ENCODE results near the gene TEAD2. TPM values are rescaled to one million over a fixed set of nuclear protein-coding genes. Genes with fewer than 3 reads are reported as not detected.

TEAD2 gene
- total and polyA plus RNA-seq, 9 of the 15 experiments (the other 6 are each of a cell fraction or from before 2014, with no cell fraction given), result 1.6 to 27.0 (median 13.9) TPM

DNA sequence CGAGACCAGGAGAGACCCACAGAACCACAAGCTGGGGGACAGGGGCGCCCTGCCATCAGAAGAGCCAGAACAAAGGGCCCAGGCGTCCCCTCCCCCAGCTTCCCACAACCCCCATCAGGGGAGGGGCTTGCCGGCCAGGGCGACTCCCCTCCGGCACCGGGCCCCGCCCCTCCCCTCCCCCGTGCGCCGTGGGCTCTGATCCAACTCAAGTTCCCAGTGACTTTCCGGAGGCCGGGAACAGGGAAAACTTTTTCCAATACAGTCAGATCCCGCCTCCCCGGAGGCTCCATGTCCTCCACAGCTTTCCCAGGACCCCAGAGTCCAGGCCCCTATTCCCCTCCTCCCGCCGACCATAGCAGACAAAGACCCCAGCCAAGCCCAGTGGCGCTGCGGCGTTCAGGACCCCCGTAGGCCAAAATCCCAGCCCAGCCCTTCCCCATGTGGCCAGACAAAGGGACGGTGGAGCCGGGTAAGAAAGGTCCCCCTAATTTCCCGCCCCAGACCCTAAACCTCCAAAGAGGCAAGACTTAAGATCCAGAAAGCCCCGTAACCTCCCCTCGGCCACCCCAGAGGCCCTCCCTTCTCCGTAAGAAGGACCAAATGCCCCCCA, 673 bp downstream of the TEAD2 start (continued):
- TF ChIP-seq, protein P1, sequence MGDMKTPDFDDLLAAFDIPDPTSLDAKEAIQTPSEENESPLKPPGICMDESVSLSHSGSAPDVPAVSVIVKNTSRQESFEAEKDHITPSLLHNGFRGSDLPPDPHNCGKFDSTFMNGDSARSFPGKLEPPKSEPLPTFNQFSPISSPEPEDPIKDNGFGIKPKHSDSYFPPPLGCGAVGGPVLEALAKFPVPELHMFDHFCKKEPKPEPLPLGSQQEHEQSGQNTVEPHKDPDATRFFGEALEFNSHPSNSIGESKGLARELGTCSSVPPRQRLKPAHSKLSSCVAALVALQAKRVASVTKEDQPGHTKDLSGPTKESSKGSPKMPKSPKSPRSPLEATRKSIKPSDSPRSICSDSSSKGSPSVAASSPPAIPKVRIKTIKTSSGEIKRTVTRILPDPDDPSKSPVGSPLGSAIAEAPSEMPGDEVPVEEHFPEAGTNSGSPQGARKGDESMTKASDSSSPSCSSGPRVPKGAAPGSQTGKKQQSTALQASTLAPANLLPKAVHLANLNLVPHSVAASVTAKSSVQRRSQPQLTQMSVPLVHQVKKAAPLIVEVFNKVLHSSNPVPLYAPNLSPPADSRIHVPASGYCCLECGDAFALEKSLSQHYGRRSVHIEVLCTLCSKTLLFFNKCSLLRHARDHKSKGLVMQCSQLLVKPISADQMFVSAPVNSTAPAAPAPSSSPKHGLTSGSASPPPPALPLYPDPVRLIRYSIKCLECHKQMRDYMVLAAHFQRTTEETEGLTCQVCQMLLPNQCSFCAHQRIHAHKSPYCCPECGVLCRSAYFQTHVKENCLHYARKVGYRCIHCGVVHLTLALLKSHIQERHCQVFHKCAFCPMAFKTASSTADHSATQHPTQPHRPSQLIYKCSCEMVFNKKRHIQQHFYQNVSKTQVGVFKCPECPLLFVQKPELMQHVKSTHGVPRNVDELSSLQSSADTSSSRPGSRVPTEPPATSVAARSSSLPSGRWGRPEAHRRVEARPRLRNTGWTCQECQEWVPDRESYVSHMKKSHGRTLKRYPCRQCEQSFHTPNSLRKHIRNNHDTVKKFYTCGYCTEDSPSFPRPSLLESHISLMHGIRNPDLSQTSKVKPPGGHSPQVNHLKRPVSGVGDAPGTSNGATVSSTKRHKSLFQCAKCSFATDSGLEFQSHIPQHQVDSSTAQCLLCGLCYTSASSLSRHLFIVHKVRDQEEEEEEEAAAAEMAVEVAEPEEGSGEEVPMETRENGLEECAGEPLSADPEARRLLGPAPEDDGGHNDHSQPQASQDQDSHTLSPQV (IDR thresholded peaks at IDR 0.05), result no peak
- TF ChIP-seq ZSCAN29 (IDR thresholded peaks at IDR 0.05), result no peak
- TF ChIP-seq ZEB2 (IDR thresholded peaks at IDR 0.05), result no peak
- no peak for TF ChIP-seq HDGF (IDR thresholded peaks at IDR 0.05)
- TF ChIP-seq ESRRA (IDR thresholded peaks at IDR 0.05; ENCODE audit: borderline replicate concordance, low read depth), result no peak
- no peak for TF ChIP-seq LCOR (CRISPR knock-in tag; IDR thresholded peaks at IDR 0.05)
- TF ChIP-seq, protein P2, sequence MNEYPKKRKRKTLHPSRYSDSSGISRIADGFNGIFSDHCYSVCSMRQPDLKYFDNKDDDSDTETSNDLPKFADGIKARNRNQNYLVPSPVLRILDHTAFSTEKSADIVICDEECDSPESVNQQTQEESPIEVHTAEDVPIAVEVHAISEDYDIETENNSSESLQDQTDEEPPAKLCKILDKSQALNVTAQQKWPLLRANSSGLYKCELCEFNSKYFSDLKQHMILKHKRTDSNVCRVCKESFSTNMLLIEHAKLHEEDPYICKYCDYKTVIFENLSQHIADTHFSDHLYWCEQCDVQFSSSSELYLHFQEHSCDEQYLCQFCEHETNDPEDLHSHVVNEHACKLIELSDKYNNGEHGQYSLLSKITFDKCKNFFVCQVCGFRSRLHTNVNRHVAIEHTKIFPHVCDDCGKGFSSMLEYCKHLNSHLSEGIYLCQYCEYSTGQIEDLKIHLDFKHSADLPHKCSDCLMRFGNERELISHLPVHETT (CRISPR knock-in tag; conservative IDR thresholded peaks at IDR 0.05 in 1 of 2, IDR thresholded peaks at IDR 0.05 in 1 of 2), result no peak
- TF ChIP-seq HDAC8 (tag; IDR thresholded peaks at IDR 0.05), result no peak
- TF ChIP-seq, protein P3, sequence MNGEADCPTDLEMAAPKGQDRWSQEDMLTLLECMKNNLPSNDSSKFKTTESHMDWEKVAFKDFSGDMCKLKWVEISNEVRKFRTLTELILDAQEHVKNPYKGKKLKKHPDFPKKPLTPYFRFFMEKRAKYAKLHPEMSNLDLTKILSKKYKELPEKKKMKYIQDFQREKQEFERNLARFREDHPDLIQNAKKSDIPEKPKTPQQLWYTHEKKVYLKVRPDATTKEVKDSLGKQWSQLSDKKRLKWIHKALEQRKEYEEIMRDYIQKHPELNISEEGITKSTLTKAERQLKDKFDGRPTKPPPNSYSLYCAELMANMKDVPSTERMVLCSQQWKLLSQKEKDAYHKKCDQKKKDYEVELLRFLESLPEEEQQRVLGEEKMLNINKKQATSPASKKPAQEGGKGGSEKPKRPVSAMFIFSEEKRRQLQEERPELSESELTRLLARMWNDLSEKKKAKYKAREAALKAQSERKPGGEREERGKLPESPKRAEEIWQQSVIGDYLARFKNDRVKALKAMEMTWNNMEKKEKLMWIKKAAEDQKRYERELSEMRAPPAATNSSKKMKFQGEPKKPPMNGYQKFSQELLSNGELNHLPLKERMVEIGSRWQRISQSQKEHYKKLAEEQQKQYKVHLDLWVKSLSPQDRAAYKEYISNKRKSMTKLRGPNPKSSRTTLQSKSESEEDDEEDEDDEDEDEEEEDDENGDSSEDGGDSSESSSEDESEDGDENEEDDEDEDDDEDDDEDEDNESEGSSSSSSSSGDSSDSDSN (IDR thresholded peaks at IDR 0.05; ENCODE audit: borderline replicate concordance in 1 of 2, low read depth in 2 of 2, low read length in 2 of 2), result no peak
- 0 out of 2 replicates have a peak, but pooled peaks have one; percentile 44 for TF ChIP-seq MBD2 (IDR thresholded peaks at IDR 0.05; ENCODE audit: borderline replicate concordance, low read depth)
- TF ChIP-seq ZNF24 (IDR thresholded peaks at IDR 0.05), result no peak
- no peak for TF ChIP-seq ZNF175 (CRISPR knock-in tag; IDR thresholded peaks at IDR 0.05; ENCODE audit: low read depth)
- no peak for TF ChIP-seq ZFPM2 (CRISPR knock-in tag; IDR thresholded peaks at IDR 0.05)
- TF ChIP-seq CC2D1A (IDR thresholded peaks at IDR 0.05), result no peak
- peak; percentile 8 for TF ChIP-seq ZFX (CRISPR knock-in tag; IDR thresholded peaks at IDR 0.05)
- TF ChIP-seq PTBP1 (IDR thresholded peaks at IDR 0.05; ENCODE audit: low read depth, low read length), result no peak
- TF ChIP-seq POLR2AphosphoS5 (IDR thresholded peaks at IDR 0.05; ENCODE audit: control insufficient read depth, insufficient read depth, low read depth, low read length), result peak; percentile 49; the same call in 1 of the 2 replicates
- TF ChIP-seq, protein P4, sequence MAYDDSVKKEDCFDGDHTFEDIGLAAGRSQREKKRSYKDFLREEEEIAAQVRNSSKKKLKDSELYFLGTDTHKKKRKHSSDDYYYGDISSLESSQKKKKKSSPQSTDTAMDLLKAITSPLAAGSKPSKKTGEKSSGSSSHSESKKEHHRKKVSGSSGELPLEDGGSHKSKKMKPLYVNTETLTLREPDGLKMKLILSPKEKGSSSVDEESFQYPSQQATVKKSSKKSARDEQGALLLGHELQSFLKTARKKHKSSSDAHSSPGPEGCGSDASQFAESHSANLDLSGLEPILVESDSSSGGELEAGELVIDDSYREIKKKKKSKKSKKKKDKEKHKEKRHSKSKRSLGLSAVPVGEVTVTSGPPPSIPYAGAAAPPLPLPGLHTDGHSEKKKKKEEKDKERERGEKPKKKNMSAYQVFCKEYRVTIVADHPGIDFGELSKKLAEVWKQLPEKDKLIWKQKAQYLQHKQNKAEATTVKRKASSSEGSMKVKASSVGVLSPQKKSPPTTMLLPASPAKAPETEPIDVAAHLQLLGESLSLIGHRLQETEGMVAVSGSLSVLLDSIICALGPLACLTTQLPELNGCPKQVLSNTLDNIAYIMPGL (CRISPR knock-in tag; IDR thresholded peaks at IDR 0.05), result no peak
- TF ChIP-seq ASH1L (IDR thresholded peaks at IDR 0.05; ENCODE audit: borderline replicate concordance, low read depth, partially characterized antibody), result no peak
- no peak for TF ChIP-seq ZNF668 (CRISPR knock-in tag; IDR thresholded peaks at IDR 0.05)

All from K562 (cell line).